Thymus (tissue), 11 donors: ENCODE measurements around the gene JAK1. TPM values are rescaled to one million over a fixed set of nuclear protein-coding genes. Genes with fewer than 3 reads are reported as not detected.

Experiments
- DNase-seq, 9 donors: peaks; one replicate each; pipeline ENCODE4 v3.0.0-alpha.2; 2013; ENCODE audit warnings: low spot score in 9 of 9, low read depth in 6 of 9, missing footprints in 1 of 9
- H3K27ac ChIP-seq, 2 donors: one replicate each; pipeline ENCODE4 v1.5.1; 2013; ENCODE audit warnings: control low read depth in 1 of 2, low read depth in 1 of 2, low read length in 1 of 2, mild to moderate bottlenecking in 1 of 2, moderate library complexity in 1 of 2
- H3K27me3 ChIP-seq, 2 donors: one replicate each; pipeline ENCODE4 v1.5.1; 2013; ENCODE audit warnings: low read length in 1 of 2; ENCODE audit not compliant: control insufficient read depth in 2 of 2, insufficient read depth in 1 of 2
- H3K36me3 ChIP-seq, 2 donors: one replicate each; pipeline ENCODE4 v1.5.1; 2013; ENCODE audit warnings: low read length in 1 of 2, mild to moderate bottlenecking in 1 of 2, moderate library complexity in 1 of 2; ENCODE audit not compliant: control insufficient read depth in 2 of 2, insufficient read depth in 2 of 2
- H3K4me1 ChIP-seq, 2 donors: one replicate each; pipeline ENCODE4 v1.5.1; 2013; ENCODE audit warnings: low read length in 2 of 2; ENCODE audit not compliant: control insufficient read depth in 2 of 2, insufficient read depth in 2 of 2
- H3K4me3 ChIP-seq, 2 donors: one replicate each; pipeline ENCODE4 v1.5.1; 2013; ENCODE audit warnings: low read length in 2 of 2, control low read depth in 1 of 2, mild to moderate bottlenecking in 1 of 2
- H3K9me3 ChIP-seq, 2 donors: one replicate each; pipeline ENCODE4 v1.5.1; 2013; ENCODE audit warnings: low read length in 1 of 2, mild to moderate bottlenecking in 1 of 2; ENCODE audit not compliant: control insufficient read depth in 2 of 2, insufficient read depth in 1 of 2
- WGBS: extraction: QIAGEN DNeasy Blood & Tissue Kit; methylation state at CpG from one replicate; pipeline ENCODE4 v1.1.7; 2013; 5-methylcytosine and 5-hydroxymethylcytosine counted together
- polyA plus RNA-seq: library from polyadenylated mRNA; stranded (reverse); fragments of 200-250 nt; gene quantifications from one replicate; pipeline ENCODE4 v1.2.3, GENCODE V29; 2013
- total RNA-seq: library from RNA; stranded (reverse); fragments of 120-200 nt; gene quantifications from one replicate; pipeline ENCODE4 v1.2.4, GENCODE V29; 2013
- donor health status: healthy.

Gene JAK1
- total and polyA plus RNA-seq, 2 donors = 97.4 to 101 TPM

- Histone ChIP-seq H3K36me3 (no peaks in the 10 kb centered on the region), H3K27ac (no peak overlapping the region), H3K4me1 (peaks cover 10 to 30% of the 10 kb centered on the region in 2 donors), H3K27me3 (no peaks in the 10 kb centered on the region), H3K9me3 (no peaks in the 10 kb centered on the region), H3K4me3 (no peak overlapping the region)
- 97% methylated on average over 16 of the region's 16 CpGs for WGBS
- DNase-seq = no peak
These were observed 71.7 kb downstream of the JAK1 start for GRCh38 chr1:64894438-64895196.

- no peak overlapping the region for H3K4me3 ChIP-seq
- no peak overlapping the region for H3K27ac ChIP-seq
- no peak for DNase-seq
- H3K27me3 ChIP-seq = no peaks in the 10 kb centered on the region
- H3K4me1 ChIP-seq = peaks cover 10 to 30% of the 10 kb centered on the region in 2 donors
- 98% methylated on average over 4 of the region's 4 CpGs for WGBS
- H3K9me3 ChIP-seq = no peaks in the 10 kb centered on the region
- H3K36me3 ChIP-seq = no peaks in the 10 kb centered on the region
These were observed 72.4 kb downstream of the JAK1 start for GRCh38 chr1:64893921-64894320.

GRCh38 chr1:64892576-64893573 lies 73.5 kb downstream of the JAK1 start:
- 92% methylated on average over 5 of the region's 5 CpGs for WGBS
- Histone ChIP-seq H3K4me3 (no peak overlapping the region), H3K27me3 (no peaks in the 10 kb centered on the region), H3K4me1 (peaks cover 10 to 27% of the 10 kb centered on the region in 2 donors), H3K9me3 (no peaks in the 10 kb centered on the region), H3K27ac (no peak overlapping the region), H3K36me3 (no peaks in the 10 kb centered on the region)
- DNase-seq = no peak

- H3K27me3 ChIP-seq = no peaks in the 10 kb centered on the region
- no peak for DNase-seq
- no peaks in the 10 kb centered on the region for H3K36me3 ChIP-seq
- H3K4me3 ChIP-seq = no peak overlapping the region
- peaks cover 10 to 27% of the 10 kb centered on the region in 2 donors for H3K4me1 ChIP-seq
- H3K9me3 ChIP-seq = no peaks in the 10 kb centered on the region
- no peak overlapping the region for H3K27ac ChIP-seq
- WGBS = 32% methylated on average over 3 of the region's 3 CpGs
These were observed 74.9 kb downstream of the JAK1 start for GRCh38 chr1:64891448-64891825.

GRCh38 chr1:64890699-64891447 lies 75.5 kb downstream of the JAK1 start:
- Histone ChIP-seq H3K27me3 (no peaks in the 10 kb centered on the region), H3K4me3 (no peak overlapping the region), H3K9me3 (no peaks in the 10 kb centered on the region), H3K4me1 (peaks cover 7 to 24% of the 10 kb centered on the region in 2 donors), H3K27ac (no peak overlapping the region), H3K36me3 (no peaks in the 10 kb centered on the region)
- no peak for DNase-seq
- 95% methylated on average over 10 of the region's 10 CpGs for WGBS

- Histone ChIP-seq H3K36me3 (peaks cover 10 to 16% of the 10 kb centered on the region in 2 donors), H3K27me3 (no peaks in the 10 kb centered on the region), H3K27ac (no peak overlapping the region), H3K4me3 (no peak overlapping the region), H3K9me3 (no peaks in the 10 kb centered on the region), H3K4me1 (peaks cover 4 to 11% of the 10 kb centered on the region in 2 donors)
- WGBS = 96% methylated on average over 4 of the region's 4 CpGs
- no peak for DNase-seq
These were observed 78.6 kb downstream of the JAK1 start for GRCh38 chr1:64887689-64888217.

- H3K9me3 ChIP-seq = no peaks in the 10 kb centered on the region
- H3K27ac ChIP-seq = no peak overlapping the region
- peaks cover 17 to 20% of the 10 kb centered on the region in 2 donors for H3K36me3 ChIP-seq
- H3K4me3 ChIP-seq = no peak overlapping the region
- H3K4me1 ChIP-seq = peaks cover 4 to 5% of the 10 kb centered on the region in 2 donors
- H3K27me3 ChIP-seq = no peaks in the 10 kb centered on the region
- WGBS = 96% methylated on average over 4 of the region's 4 CpGs
- no peak for DNase-seq
These were observed 79.5 kb downstream of the JAK1 start for GRCh38 chr1:64886877-64887276.

- Histone ChIP-seq H3K9me3 (no peaks in the 10 kb centered on the region), H3K4me3 (no peak overlapping the region), H3K27me3 (no peaks in the 10 kb centered on the region), H3K4me1 (peaks cover 0 to 4% of the 10 kb centered on the region in 2 donors), H3K27ac (no peak overlapping the region), H3K36me3 (peaks cover 20 to 22% of the 10 kb centered on the region in 2 donors)
- no peak for DNase-seq
- WGBS = 98% methylated on average over 6 of the region's 6 CpGs
These were observed 80.7 kb downstream of the JAK1 start for GRCh38 chr1:64885648-64886047.
